ENCODE results near the gene BRSK2.

BRSK2 gene

GRCh38 chr11:1392111-1392510 lies 2.4 kb downstream of the BRSK2 start:
- Histone ChIP-seq H3K9ac (ENCODE audit: low read length in 2 of 2) (no peak overlapping the region), H3K36me3 (ENCODE audit: control insufficient read depth in 2 of 2, insufficient read depth in 2 of 2, low read length in 2 of 2) (no peaks in the 10 kb centered on the region), H3K9me3 (ENCODE audit: control insufficient read depth in 2 of 2, low read length in 2 of 2) (no peaks in the 10 kb centered on the region), H3K4me3 (ENCODE audit: low read length in 2 of 2) (no peak overlapping the region), H3K27ac (ENCODE audit: low read length) (no peak overlapping the region), H3K27me3 (ENCODE audit: control insufficient read depth in 1 of 2, insufficient read depth in 2 of 2, low read length in 2 of 2) (peaks cover 23 to 30% of the 10 kb centered on the region in 2 donors), H3K4me1 (ENCODE audit: control insufficient read depth, insufficient read depth, low read length) (peaks cover 16% of the 10 kb centered on the region)

GRCh38 chr11:1392561-1392960 lies 2.8 kb downstream of the BRSK2 start:
- Histone ChIP-seq H3K27me3 (ENCODE audit: control insufficient read depth in 1 of 2, insufficient read depth in 2 of 2, low read length in 2 of 2) (peaks cover 23 to 30% of the 10 kb centered on the region in 2 donors), H3K4me3 (ENCODE audit: low read length in 2 of 2) (no peak overlapping the region), H3K9ac (ENCODE audit: low read length in 2 of 2) (no peak overlapping the region), H3K9me3 (ENCODE audit: control insufficient read depth in 2 of 2, low read length in 2 of 2) (no peaks in the 10 kb centered on the region), H3K36me3 (ENCODE audit: control insufficient read depth in 2 of 2, insufficient read depth in 2 of 2, low read length in 2 of 2) (no peaks in the 10 kb centered on the region), H3K27ac (ENCODE audit: low read length) (no peak overlapping the region), H3K4me1 (ENCODE audit: control insufficient read depth, insufficient read depth, low read length) (peaks cover 16% of the 10 kb centered on the region)

GRCh38 chr11:1393038-1393710 lies 3.4 kb downstream of the BRSK2 start:
- Histone ChIP-seq H3K27ac (ENCODE audit: low read length) (no peak overlapping the region), H3K4me3 (ENCODE audit: low read length in 2 of 2) (no peak overlapping the region), H3K27me3 (ENCODE audit: control insufficient read depth in 1 of 2, insufficient read depth in 2 of 2, low read length in 2 of 2) (peaks cover 23 to 30% of the 10 kb centered on the region in 2 donors), H3K9ac (ENCODE audit: low read length in 2 of 2) (no peak overlapping the region), H3K4me1 (ENCODE audit: control insufficient read depth, insufficient read depth, low read length) (peaks cover 16% of the 10 kb centered on the region), H3K36me3 (ENCODE audit: control insufficient read depth in 2 of 2, insufficient read depth in 2 of 2, low read length in 2 of 2) (no peaks in the 10 kb centered on the region), H3K9me3 (ENCODE audit: control insufficient read depth in 2 of 2, low read length in 2 of 2) (no peaks in the 10 kb centered on the region)

- no peak overlapping the region for H3K27ac ChIP-seq (ENCODE audit: low read length)
- peaks cover 4% of the 10 kb centered on the region for H3K4me1 ChIP-seq (ENCODE audit: control insufficient read depth, insufficient read depth, low read length)
- no peak overlapping the region for H3K4me3 ChIP-seq (ENCODE audit: low read length in 2 of 2)
- no peak overlapping the region for H3K9ac ChIP-seq (ENCODE audit: low read length in 2 of 2)
- H3K9me3 ChIP-seq (ENCODE audit: control insufficient read depth in 2 of 2, low read length in 2 of 2), result no peaks in the 10 kb centered on the region
- peaks cover 29 to 30% of the 10 kb centered on the region in 2 donors for H3K27me3 ChIP-seq (ENCODE audit: control insufficient read depth in 1 of 2, insufficient read depth in 2 of 2, low read length in 2 of 2)
- no peaks in the 10 kb centered on the region for H3K36me3 ChIP-seq (ENCODE audit: control insufficient read depth in 2 of 2, insufficient read depth in 2 of 2, low read length in 2 of 2)
Observed at GRCh38 chr11:1394936-1395772, 5.4 kb downstream of the BRSK2 start.

GRCh38 chr11:1395773-1396374 lies 6.1 kb downstream of the BRSK2 start:
- Histone ChIP-seq H3K36me3 (ENCODE audit: control insufficient read depth in 2 of 2, insufficient read depth in 2 of 2, low read length in 2 of 2) (no peaks in the 10 kb centered on the region), H3K27ac (ENCODE audit: low read length) (no peak overlapping the region), H3K9ac (ENCODE audit: low read length in 2 of 2) (no peak overlapping the region), H3K9me3 (ENCODE audit: control insufficient read depth in 2 of 2, low read length in 2 of 2) (no peaks in the 10 kb centered on the region), H3K4me1 (ENCODE audit: control insufficient read depth, insufficient read depth, low read length) (peaks cover 1% of the 10 kb centered on the region), H3K4me3 (ENCODE audit: low read length in 2 of 2) (no peak overlapping the region), H3K27me3 (ENCODE audit: control insufficient read depth in 1 of 2, insufficient read depth in 2 of 2, low read length in 2 of 2) (peaks cover 27 to 29% of the 10 kb centered on the region in 2 donors)

GRCh38 chr11:1396375-1396841 lies 6.7 kb downstream of the BRSK2 start:
- Histone ChIP-seq H3K27ac (ENCODE audit: low read length) (no peak overlapping the region), H3K9ac (ENCODE audit: low read length in 2 of 2) (no peak overlapping the region), H3K27me3 (ENCODE audit: control insufficient read depth in 1 of 2, insufficient read depth in 2 of 2, low read length in 2 of 2) (peaks cover 23 to 24% of the 10 kb centered on the region in 2 donors), H3K4me1 (ENCODE audit: control insufficient read depth, insufficient read depth, low read length) (no peaks in the 10 kb centered on the region), H3K9me3 (ENCODE audit: control insufficient read depth in 2 of 2, low read length in 2 of 2) (no peaks in the 10 kb centered on the region), H3K4me3 (ENCODE audit: low read length in 2 of 2) (no peak overlapping the region), H3K36me3 (ENCODE audit: control insufficient read depth in 2 of 2, insufficient read depth in 2 of 2, low read length in 2 of 2) (no peaks in the 10 kb centered on the region)

- Histone ChIP-seq H3K27me3 (ENCODE audit: control insufficient read depth in 1 of 2, insufficient read depth in 2 of 2, low read length in 2 of 2) (peaks cover 15 to 16% of the 10 kb centered on the region in 2 donors), H3K4me1 (ENCODE audit: control insufficient read depth, insufficient read depth, low read length) (no peaks in the 10 kb centered on the region), H3K27ac (ENCODE audit: low read length) (no peak overlapping the region), H3K9me3 (ENCODE audit: control insufficient read depth in 2 of 2, low read length in 2 of 2) (no peaks in the 10 kb centered on the region), H3K36me3 (ENCODE audit: control insufficient read depth in 2 of 2, insufficient read depth in 2 of 2, low read length in 2 of 2) (no peaks in the 10 kb centered on the region), H3K4me3 (ENCODE audit: low read length in 2 of 2) (no peak overlapping the region), H3K9ac (ENCODE audit: low read length in 2 of 2) (no peak overlapping the region)
Observed at GRCh38 chr11:1397146-1397861, 7.6 kb downstream of the BRSK2 start.

- H3K36me3 ChIP-seq (ENCODE audit: control insufficient read depth in 2 of 2, insufficient read depth in 2 of 2, low read length in 2 of 2), result no peaks in the 10 kb centered on the region
- H3K9ac ChIP-seq (ENCODE audit: low read length in 2 of 2), result no peak overlapping the region
- no peak overlapping the region for H3K4me3 ChIP-seq (ENCODE audit: low read length in 2 of 2)
- peaks cover 9 to 13% of the 10 kb centered on the region in 2 donors for H3K27me3 ChIP-seq (ENCODE audit: control insufficient read depth in 1 of 2, insufficient read depth in 2 of 2, low read length in 2 of 2)
- H3K9me3 ChIP-seq (ENCODE audit: control insufficient read depth in 2 of 2, low read length in 2 of 2), result no peaks in the 10 kb centered on the region
- H3K4me1 ChIP-seq (ENCODE audit: control insufficient read depth, insufficient read depth, low read length), result no peaks in the 10 kb centered on the region
- H3K27ac ChIP-seq (ENCODE audit: low read length), result no peak overlapping the region
Observed at GRCh38 chr11:1397862-1398527, 8.3 kb downstream of the BRSK2 start.

- no peak overlapping the region for H3K9ac ChIP-seq (ENCODE audit: low read length in 2 of 2)
- no peaks in the 10 kb centered on the region for H3K36me3 ChIP-seq (ENCODE audit: control insufficient read depth in 2 of 2, insufficient read depth in 2 of 2, low read length in 2 of 2)
- H3K27me3 ChIP-seq (ENCODE audit: control insufficient read depth in 1 of 2, insufficient read depth in 2 of 2, low read length in 2 of 2), result peaks cover 8 to 13% of the 10 kb centered on the region in 2 donors
- H3K4me3 ChIP-seq (ENCODE audit: low read length in 2 of 2), result no peak overlapping the region
- H3K4me1 ChIP-seq (ENCODE audit: control insufficient read depth, insufficient read depth, low read length), result no peaks in the 10 kb centered on the region
- no peak overlapping the region for H3K27ac ChIP-seq (ENCODE audit: low read length)
- H3K9me3 ChIP-seq (ENCODE audit: control insufficient read depth in 2 of 2, low read length in 2 of 2), result no peaks in the 10 kb centered on the region
Observed at GRCh38 chr11:1398528-1399235, 8.9 kb downstream of the BRSK2 start.
